Stimulated activated naive B cell treated with anti-CD40 and anti-IgM and Interleukin-4, amounts not matched to agents 10 μg/mL and 1 μg/mL and 100 μg/mL, for 72 hours (primary cell): ENCODE results near the gene PRMT7.

ENCODE experiments used
- ATAC-seq, 2 donors: fragments of 150-1000 bp; cut with Tn5 transposase; replicated peaks; 2 replicates each; pipeline ENCODE4 v1.10.0; 2021; ENCODE audit warnings: moderate library complexity in 1 of 2
- DNase-seq: peaks from one replicate; pipeline ENCODE4 v3.0.0; 2021
- H3K27ac Mint-ChIP-seq: one replicate; pipeline ENCODE4 v1.8.0; 2022; ENCODE audit warnings: mild to moderate bottlenecking, mixed read lengths
- H3K27me3 Mint-ChIP-seq, 2 donors: one replicate each; pipeline ENCODE4 v1.8.0; 2022; ENCODE audit warnings: mixed read lengths in 2 of 2
- H3K36me3 Mint-ChIP-seq, 2 donors: one replicate each; pipeline ENCODE4 v1.8.0; 2022; ENCODE audit warnings: mixed read lengths in 2 of 2, mild to moderate bottlenecking in 1 of 2
- H3K4me1 Mint-ChIP-seq, 2 donors: one replicate each; pipeline ENCODE4 v1.8.0; 2022; ENCODE audit warnings: mixed read lengths in 2 of 2, mild to moderate bottlenecking in 1 of 2
- H3K4me3 Mint-ChIP-seq, 2 donors: one replicate each; pipeline ENCODE4 v1.8.0; 2022; ENCODE audit warnings: mild to moderate bottlenecking in 2 of 2, mixed read lengths in 2 of 2, moderate library complexity in 1 of 2
- H3K9me3 Mint-ChIP-seq, 2 donors: one replicate each; pipeline ENCODE4 v1.8.0; 2022; ENCODE audit warnings: mixed read lengths in 2 of 2, mild to moderate bottlenecking in 1 of 2

Gene PRMT7

DNA sequence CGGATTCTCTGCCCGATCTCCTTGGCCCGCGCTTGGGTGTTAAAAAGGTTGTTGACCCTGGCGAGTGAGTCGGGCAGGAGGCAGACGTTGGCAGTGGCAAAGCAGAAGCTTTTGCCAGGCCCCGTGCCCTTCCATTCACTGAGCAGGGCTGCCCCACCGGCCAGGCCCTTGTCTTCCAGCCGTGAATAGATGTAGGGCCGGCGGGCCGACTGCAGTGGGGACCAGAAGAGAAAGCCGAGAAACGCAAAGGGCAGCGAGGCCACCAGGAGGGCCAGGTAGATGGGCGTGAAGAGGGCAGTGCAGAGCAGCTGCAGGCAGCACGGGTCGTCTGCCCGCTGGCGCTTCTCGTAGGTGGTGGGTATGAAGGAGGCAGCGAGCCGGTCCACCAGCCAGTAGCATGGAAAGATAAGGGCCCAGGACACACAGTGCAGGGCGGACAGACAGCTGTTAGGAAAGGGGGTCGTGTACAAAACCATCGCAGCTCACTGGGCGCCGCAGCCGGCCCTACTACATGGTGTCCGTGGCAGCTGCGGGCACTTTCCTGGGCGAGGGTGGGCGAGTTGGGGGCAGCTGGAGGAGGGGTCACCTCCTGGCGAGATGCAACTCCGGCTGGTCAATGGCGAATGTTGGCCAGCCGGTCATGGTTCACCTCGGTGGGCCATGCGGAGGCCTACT lies 61.0 kb downstream of the PRMT7 start:
- Mint-ChIP-seq H3K4me3 (no peak overlapping the region), H3K36me3 (no peaks in the 10 kb centered on the region), H3K27ac (no peak overlapping the region), H3K4me1 (peaks cover 22 to 41% of the 10 kb centered on the region in 2 donors), H3K9me3 (no peaks in the 10 kb centered on the region), H3K27me3 (peaks cover 14 to 37% of the 10 kb centered on the region in 2 donors)
- ATAC-seq: no peak
- DNase-seq: no peak

DNA sequence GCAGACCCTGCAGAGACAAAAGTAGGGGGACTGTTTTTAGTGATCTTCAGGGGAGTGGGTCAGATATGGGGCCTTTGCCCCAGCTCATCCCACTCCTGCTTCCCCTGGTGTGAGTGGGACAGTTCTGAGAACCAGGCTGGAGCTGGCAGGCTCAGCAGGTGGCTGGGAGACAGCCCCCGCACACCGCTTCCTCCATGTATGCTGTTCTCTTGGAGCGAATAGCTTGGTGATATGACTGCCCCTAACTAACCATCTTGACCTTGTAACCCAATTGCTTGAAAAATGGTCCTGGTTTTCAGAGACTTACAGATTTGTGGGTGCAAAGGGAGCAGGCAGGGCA lies 61.5 kb downstream of the PRMT7 start:
- no peak overlapping the region for H3K4me3 Mint-ChIP-seq
- peaks cover 14 to 31% of the 10 kb centered on the region in 2 donors for H3K27me3 Mint-ChIP-seq
- peaks cover 20 to 37% of the 10 kb centered on the region in 2 donors for H3K4me1 Mint-ChIP-seq
- no peak for ATAC-seq
- no peak overlapping the region for H3K27ac Mint-ChIP-seq
- no peaks in the 10 kb centered on the region for H3K9me3 Mint-ChIP-seq
- H3K36me3 Mint-ChIP-seq: no peaks in the 10 kb centered on the region
- no peak for DNase-seq

DNA sequence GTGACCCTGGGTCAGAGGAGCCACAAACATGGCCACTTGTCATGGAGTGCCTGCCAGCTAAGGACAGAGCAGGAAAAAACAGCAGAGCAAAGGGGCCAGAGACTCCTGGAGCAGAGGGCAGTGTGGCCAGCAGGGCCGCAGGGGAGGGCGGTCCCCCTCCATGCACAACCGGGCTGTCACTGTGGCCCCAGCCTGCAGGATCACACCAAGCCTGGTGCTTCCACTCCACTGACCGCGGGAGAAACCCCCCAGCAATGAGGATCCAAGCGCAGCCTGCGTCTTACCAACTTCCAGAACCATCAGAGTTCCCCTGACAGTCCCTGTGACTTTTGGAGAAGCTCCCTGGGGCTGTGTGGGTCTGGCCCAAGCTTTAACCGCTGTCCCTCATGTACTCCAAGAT lies 62.0 kb downstream of the PRMT7 start:
- H3K9me3 Mint-ChIP-seq: no peaks in the 10 kb centered on the region
- ATAC-seq: no peak
- no peak overlapping the region for H3K4me3 Mint-ChIP-seq
- H3K4me1 Mint-ChIP-seq: peaks cover 20 to 32% of the 10 kb centered on the region in 2 donors
- peaks cover 14 to 31% of the 10 kb centered on the region in 2 donors for H3K27me3 Mint-ChIP-seq
- DNase-seq: no peak
- no peak overlapping the region for H3K27ac Mint-ChIP-seq
- H3K36me3 Mint-ChIP-seq: no peaks in the 10 kb centered on the region

DNA sequence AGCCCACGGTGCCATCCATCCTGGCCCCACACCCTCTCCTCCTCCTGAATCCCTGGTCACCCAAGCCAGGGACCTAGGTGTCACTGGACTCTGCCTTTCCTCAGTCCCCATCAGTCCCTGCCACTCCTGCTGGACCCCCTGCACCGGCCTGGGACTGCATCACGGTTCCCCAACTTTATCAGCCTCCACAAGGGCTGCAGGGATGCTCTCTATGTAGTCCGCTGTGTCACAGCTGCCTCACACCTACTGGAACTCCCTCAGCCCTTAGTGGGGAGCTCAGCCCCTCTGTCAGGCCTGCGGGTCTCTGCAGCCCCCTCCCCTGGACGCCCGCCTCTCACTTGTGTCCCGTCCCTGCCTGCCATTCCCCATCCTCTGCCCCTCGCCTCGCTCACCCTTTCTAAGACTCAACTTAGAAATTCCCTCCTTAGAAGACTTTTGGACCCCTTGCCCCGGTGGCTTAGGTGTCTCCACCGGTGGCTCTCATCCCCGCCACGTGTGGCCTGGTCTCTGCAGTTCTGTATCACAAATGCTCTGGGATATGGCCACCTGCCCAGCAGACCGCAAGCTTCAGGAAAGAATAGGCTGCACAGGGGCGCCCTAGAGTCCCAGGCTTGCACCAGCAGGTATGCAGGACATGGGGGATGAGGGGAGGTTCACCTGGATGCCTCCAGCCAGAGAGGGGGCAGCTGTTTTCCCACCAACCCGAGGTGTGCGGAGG lies 62.9 kb downstream of the PRMT7 start:
- Mint-ChIP-seq H3K27ac (peak overlapping the region; percentile 9), H3K4me1 (peaks cover 13 to 28% of the 10 kb centered on the region in 2 donors)
- no peak for DNase-seq

DNA sequence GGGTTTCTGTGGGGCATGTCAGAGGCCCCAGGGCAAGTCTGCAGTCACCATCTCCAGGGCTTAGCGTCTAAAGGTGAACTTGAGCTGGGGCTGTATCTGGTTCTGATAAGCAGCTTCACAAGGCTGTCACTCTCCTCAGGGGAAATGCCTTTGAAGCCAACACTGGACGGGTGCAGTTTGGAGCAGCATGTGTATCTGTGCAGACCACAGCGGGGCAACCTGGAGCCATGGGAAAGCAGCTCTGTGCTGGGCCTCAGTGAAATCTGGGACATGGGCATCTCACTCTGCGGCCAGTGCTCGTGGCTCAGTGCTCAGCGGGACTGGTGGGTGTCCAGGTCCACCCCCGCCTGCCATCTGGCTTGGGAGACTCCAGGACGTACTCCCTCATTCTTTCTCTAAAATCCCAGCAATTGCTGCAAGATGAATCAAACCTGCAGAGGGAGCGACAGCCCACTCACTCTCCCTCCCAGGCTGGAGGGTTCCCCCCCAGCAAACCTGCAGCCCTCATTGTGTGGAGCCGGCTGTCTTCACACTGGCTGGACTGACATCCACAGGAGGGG lies 63.5 kb downstream of the PRMT7 start:
- ATAC-seq: no peak
- DNase-seq: no peak
- H3K27ac Mint-ChIP-seq: no peak overlapping the region
- H3K9me3 Mint-ChIP-seq: no peaks in the 10 kb centered on the region
- peaks cover 15 to 28% of the 10 kb centered on the region in 2 donors for H3K4me1 Mint-ChIP-seq
- peaks cover 18 to 26% of the 10 kb centered on the region in 2 donors for H3K27me3 Mint-ChIP-seq
- H3K4me3 Mint-ChIP-seq: no peak overlapping the region
- H3K36me3 Mint-ChIP-seq: no peaks in the 10 kb centered on the region

More for the DNA sequence above, 62.9 kb downstream of the PRMT7 start:
- H3K4me3 Mint-ChIP-seq: no peak overlapping the region
- no peaks in the 10 kb centered on the region for H3K36me3 Mint-ChIP-seq
- ATAC-seq: no peak
- H3K9me3 Mint-ChIP-seq: no peaks in the 10 kb centered on the region
- peaks cover 14 to 26% of the 10 kb centered on the region in 2 donors for H3K27me3 Mint-ChIP-seq

DNA sequence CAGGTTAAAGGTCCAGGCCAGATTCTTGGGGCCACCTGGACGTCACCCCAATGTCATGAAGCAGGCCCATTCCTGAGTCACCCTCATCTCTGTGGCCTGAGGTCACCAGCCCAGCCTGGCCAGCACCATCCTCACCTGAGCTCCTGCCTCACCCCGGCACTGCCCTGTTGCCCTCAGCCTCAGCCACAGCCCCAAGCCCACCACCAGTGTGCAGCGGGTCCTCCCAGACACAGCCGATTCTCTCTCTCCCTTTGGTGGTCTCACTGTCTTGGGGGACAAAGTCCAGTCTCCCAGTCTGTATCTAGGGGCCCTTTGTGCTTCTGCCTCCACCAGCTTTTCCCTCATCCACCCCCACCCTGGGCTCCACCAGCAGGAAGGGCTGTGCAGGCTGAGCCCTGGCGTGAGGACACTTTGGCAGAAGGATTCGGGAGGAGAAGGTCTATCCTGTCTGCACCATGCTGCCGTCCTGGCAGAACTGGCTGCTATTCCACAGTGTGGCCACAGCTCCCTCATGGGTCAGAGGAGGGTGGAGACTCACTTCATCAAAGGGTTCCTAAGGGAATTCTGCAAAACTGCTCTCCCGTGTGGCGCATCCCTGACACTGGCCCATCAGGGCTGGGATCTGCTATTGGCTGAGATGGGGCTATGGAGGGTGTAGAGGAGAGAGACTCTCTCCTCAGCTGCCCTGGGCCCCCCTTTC lies 64.3 kb downstream of the PRMT7 start:
- no peak overlapping the region for H3K27ac Mint-ChIP-seq
- DNase-seq (no peak), ATAC-seq (no peak)
- H3K4me1 Mint-ChIP-seq: peaks cover 18 to 26% of the 10 kb centered on the region in 2 donors
- no peaks in the 10 kb centered on the region for H3K36me3 Mint-ChIP-seq
- no peak overlapping the region for H3K4me3 Mint-ChIP-seq
- H3K9me3 Mint-ChIP-seq: no peaks in the 10 kb centered on the region
- H3K27me3 Mint-ChIP-seq: peaks cover 18 to 26% of the 10 kb centered on the region in 2 donors

DNA sequence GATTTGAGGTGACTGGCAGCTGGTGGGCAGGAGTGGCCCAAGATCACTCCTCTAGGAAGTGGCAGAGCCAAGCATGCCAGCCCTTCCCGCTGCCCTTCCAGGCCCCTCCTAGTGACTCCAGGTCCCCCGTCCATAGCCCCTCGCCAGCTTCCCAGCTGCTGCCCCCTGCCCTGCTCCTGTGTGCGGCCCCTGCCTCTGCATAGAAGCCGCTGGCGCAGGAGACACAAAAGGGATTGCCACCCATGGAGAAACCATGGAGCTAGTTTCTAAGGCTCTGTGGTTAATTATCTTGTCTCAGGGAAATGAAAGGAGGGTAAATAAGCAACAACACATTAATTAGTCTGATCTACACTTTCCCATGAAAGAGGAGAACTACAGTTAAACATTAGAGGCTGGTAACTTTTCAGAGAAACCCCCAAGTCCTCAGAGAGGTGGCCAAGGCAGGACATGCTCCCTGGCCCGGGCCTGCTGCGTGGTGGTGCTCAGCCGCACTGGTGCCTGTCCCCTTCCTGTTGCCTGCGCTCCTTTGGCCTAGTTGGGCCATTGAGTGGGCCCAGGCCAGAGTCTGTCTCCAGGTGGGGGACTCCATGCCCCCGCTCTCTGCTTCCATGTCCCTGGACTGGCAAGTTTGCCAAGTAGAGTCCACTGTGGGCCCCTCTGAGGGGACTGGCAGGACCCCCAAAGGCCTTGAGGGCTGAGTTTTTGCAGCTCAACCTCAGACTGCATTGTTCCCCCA lies 65.2 kb downstream of the PRMT7 start:
- no peak for ATAC-seq
- DNase-seq: no peak
- Mint-ChIP-seq H3K27me3 (peaks cover 18 to 26% of the 10 kb centered on the region in 2 donors), H3K36me3 (no peaks in the 10 kb centered on the region), H3K4me3 (no peak overlapping the region), H3K4me1 (peaks cover 18 to 25% of the 10 kb centered on the region in 2 donors), H3K27ac (no peak overlapping the region), H3K9me3 (no peaks in the 10 kb centered on the region)

DNA sequence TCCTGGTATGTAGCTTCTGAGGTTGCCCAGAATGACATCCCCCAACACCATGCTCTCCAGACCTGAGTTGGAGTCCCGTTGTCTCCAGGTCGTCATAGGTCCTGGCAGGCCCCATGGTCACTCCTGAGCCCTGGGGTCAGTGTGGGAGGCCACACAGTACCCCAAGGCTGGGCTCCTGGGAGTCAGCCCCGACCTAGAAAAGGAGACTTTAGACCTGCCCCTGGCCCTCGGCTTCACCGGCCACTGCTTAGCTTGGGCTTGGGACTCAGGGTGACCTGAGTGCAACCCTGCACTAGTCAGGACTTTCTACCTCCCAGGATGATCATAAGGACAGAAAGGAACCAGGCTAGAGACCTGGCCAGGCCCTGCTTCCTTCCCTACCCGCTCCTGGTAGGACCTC lies 65.8 kb downstream of the PRMT7 start:
- Mint-ChIP-seq H3K36me3 (no peaks in the 10 kb centered on the region), H3K27me3 (peaks cover 18 to 26% of the 10 kb centered on the region in 2 donors), H3K4me3 (no peak overlapping the region), H3K27ac (no peak overlapping the region), H3K9me3 (no peaks in the 10 kb centered on the region), H3K4me1 (peaks cover 21 to 31% of the 10 kb centered on the region in 2 donors)
- no peak for ATAC-seq
- DNase-seq: no peak

DNA sequence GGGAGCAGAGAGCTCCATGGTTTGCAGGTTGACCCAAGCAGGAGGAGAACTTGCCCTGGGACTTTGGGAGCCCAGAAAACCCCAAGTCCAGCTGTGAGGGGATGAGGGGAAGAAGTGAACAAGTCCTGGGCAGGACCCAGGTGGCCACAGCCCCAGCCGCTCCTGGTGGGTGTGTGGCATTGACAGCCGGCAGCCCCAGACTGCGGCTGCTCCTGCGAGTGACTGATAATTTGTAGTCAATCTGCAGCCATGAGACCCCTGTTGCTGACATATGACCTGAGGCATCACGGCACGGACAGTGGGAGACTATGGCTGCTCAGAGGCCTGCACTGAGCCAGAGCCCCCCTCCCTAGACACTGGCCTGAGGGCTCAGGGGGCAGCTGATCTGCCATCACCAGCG lies 66.4 kb downstream of the PRMT7 start:
- peaks cover 28 to 37% of the 10 kb centered on the region in 2 donors for H3K4me1 Mint-ChIP-seq
- H3K36me3 Mint-ChIP-seq: no peaks in the 10 kb centered on the region
- H3K9me3 Mint-ChIP-seq: no peaks in the 10 kb centered on the region
- ATAC-seq: no peak
- DNase-seq: no peak
- no peak overlapping the region for H3K27ac Mint-ChIP-seq
- no peak overlapping the region for H3K4me3 Mint-ChIP-seq
- peaks cover 18 to 26% of the 10 kb centered on the region in 2 donors for H3K27me3 Mint-ChIP-seq

DNA sequence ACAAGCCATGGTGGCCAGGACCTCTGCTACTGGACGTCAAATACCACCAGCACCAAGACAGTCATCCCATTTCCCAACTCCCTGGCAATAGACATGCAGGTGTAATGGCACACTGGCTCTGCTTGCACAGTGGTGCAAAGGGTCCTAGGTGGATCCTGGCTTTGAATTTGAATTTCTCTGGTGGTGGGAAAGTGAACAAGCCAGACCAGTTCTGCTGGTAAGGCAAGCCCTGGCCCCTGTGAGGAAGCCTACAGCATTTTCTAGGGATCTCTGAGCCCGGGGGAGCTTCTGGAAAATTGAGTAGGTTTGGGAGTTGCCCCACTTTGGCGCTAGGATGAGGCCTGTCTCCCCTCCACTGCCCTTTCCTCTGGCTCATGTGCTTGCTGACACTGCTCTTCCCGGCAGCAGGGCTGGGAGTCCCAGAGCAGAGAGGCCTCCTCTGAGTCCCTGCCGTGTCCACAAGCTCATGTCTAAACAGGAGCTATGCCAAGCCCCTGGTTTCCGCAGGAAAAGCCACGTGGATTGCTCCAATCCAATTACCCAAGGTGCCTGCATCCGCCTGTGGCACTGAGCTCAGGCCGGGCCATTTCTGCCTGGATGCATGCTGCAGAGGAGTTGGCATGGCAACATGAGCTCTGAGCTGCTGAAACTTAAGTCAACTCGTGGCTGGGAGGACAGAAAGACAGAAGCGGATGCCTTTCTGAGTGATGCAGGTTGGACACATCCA lies 67.0 kb downstream of the PRMT7 start:
- DNase-seq: no peak
- peaks cover 14 to 21% of the 10 kb centered on the region in 2 donors for H3K27me3 Mint-ChIP-seq

DNA sequence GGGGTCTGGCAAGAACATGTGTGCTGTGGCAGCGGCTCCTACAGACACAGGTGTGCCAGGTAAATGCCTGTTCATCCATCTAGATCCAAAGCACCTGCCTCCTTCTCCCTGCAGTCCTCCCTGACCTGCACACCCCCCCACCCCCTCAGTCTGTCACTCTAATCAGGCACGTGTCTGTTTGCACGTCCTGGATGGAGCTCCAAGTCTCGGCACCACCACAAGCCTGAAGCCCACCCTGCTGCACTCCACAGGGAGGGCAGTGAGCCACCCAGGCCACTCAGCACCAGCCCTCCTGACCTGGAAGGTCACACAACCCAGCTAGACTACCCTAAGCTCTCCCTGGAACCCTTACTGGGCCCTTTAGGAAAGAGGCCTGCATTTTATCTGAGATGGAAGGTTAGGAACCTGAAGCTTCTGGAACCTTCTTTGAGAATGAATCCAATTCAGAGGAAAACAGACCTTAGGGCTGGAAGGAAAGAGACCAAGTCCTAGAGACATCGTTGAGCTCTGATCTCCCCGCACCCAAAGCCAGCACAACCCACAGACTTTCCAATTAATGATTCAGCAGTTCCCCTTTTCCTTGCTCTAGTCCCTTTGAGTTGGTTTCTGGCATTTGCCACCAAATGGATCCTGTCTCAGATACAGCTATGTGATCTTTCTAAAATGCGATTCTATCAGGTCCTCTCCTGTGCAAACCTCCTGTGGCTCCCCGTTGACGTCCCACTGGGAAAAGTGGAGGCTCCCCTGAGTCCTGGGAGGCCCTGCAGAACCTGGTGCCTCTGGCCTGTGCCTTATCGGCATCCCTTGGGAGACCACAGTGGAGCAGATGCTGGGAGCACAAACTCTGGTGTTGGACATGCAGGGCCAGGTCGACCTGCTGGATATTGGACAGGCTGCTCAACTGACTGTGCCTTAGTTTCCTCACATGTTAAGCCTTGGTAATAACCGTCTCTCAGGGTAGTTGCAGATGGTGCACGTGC lies 67.9 kb downstream of the PRMT7 start:
- H3K36me3 Mint-ChIP-seq: no peaks in the 10 kb centered on the region
- no peaks in the 10 kb centered on the region for H3K9me3 Mint-ChIP-seq
- peaks cover 39 to 52% of the 10 kb centered on the region in 2 donors for H3K4me1 Mint-ChIP-seq
- H3K4me3 Mint-ChIP-seq: no peak overlapping the region
- DNase-seq (no peak), ATAC-seq (no peak)
- H3K27ac Mint-ChIP-seq: no peak overlapping the region
- H3K27me3 Mint-ChIP-seq: peaks cover 9 to 15% of the 10 kb centered on the region in 2 donors

More for the DNA sequence above, 67.0 kb downstream of the PRMT7 start:
- Mint-ChIP-seq H3K4me1 (peaks cover 32 to 43% of the 10 kb centered on the region in 2 donors), H3K36me3 (no peaks in the 10 kb centered on the region), H3K27ac (no peak overlapping the region), H3K9me3 (no peaks in the 10 kb centered on the region), H3K4me3 (no peak overlapping the region)
- no peak for ATAC-seq

DNA sequence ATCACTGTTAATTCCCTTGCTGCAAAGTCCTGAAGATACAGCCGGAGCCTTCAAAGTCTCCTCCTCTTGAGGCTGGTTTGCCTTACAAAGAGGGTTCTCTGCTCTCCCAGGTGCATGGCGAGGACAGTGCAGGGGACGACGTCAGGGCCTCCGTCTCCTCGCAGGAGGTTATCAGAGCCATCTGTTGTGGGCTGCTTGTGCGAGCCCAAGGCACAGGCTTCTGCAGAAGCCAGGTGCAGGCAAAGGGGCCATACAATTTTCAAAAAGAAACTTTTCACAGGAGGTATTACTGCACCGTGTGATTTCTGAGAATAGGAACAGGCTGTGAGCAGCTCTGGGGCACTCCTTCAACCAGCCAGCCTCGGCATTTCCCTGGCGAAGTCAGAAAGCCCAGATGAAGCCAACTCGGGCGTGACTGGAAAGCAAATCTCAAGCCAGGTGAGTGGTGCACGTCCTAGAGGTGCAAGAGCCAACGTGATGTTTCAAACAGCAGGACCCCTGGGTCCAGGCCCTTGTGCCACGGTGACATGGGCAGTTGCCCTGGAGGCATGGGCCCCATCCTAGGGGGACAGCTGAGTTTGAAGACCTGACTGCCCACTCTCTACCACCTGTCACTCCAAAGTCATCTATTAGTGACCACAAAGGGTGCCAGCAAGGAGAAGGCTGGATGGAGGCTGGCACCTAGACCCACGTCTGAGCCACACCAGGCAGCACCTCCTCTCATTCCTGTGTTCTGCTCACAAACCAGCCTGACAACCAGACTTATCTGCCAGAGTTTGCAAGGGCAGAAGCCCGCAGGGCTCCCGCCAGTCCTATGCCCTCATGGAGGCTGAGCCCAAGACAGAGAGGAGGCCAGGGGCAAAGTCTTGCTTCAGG lies 68.9 kb downstream of the PRMT7 start:
- Mint-ChIP-seq H3K4me3 (no peak overlapping the region), H3K27ac (peak overlapping the region; percentile 14)
- peak; percentile 62 to 64 for ATAC-seq

More for the DNA sequence above, 68.9 kb downstream of the PRMT7 start:
- peaks cover 49 to 62% of the 10 kb centered on the region in 2 donors for H3K4me1 Mint-ChIP-seq
- H3K36me3 Mint-ChIP-seq: no peaks in the 10 kb centered on the region
- H3K9me3 Mint-ChIP-seq: no peaks in the 10 kb centered on the region
- peaks cover 5 to 7% of the 10 kb centered on the region in 2 donors for H3K27me3 Mint-ChIP-seq
- no peak for DNase-seq
